HS-5 (cell line): ENCODE data around the gene MRPL43.

ENCODE experiments used
- DNase-seq: peaks from one replicate; pipeline ENCODE4 v3.0.0-alpha.2; 2012; ENCODE audit warnings: low read depth

The MRPL43 gene

GRCh38 chr10:100966887-100967286, 20.4 kb downstream of the MRPL43 start:
- no peak for DNase-seq

- no peak for DNase-seq
Measured at GRCh38 chr10:100965820-100966219, 21.5 kb downstream of the MRPL43 start.

- no peak for DNase-seq
Measured at GRCh38 chr10:100963826-100964225, 23.5 kb downstream of the MRPL43 start.

GRCh38 chr10:100962351-100963080, 24.8 kb downstream of the MRPL43 start:
- DNase-seq = no peak

GRCh38 chr10:100960251-100960650, 27.0 kb downstream of the MRPL43 start:
- DNase-seq = no peak

- DNase-seq = no peak
Measured at GRCh38 chr10:100948916-100949315, 38.4 kb downstream of the MRPL43 start.

GRCh38 chr10:100945754-100946153, 41.5 kb downstream of the MRPL43 start:
- no peak for DNase-seq

- no peak for DNase-seq
Measured at GRCh38 chr10:100943508-100943907, 43.8 kb downstream of the MRPL43 start.

- DNase-seq = no peak
Measured at GRCh38 chr10:100942229-100942628, 45.1 kb downstream of the MRPL43 start.

- no peak for DNase-seq
Measured at GRCh38 chr10:100939763-100940344, 47.4 kb downstream of the MRPL43 start.
